GM12878 (cell line): ENCODE data around the gene SCARB1. TPM values are rescaled to one million over a fixed set of nuclear protein-coding genes. Genes with fewer than 3 reads are reported as not detected.

ENCODE experiments used
- ATAC-seq: fragments of 200-7000 bp; cut with Tn5 transposase; 3 replicates; pipeline ENCODE4 v1.9.1; 2020; ENCODE audit warnings: mild to moderate bottlenecking, moderate library complexity
- BruUV-seq: library from RNA; stranded (reverse); fragments of 400-500 nt; replicated peaks from 2 replicates; lab custom pipeline; 2021; lab: Mats Ljungman, UMichigan
- CTCF ChIA-PET: fragments of 300-600 bp; sonication (Branson Sonifier 250); formaldehyde crosslinking; extraction: SDS; loops from one replicate; lab custom pipeline; 2021; ENCODE audit warnings: inconsistent platforms; lab: Yijun Ruan, JAX
- POLR2A ChIA-PET: fragments of 350-600 bp; formaldehyde crosslinking; extraction: SDS; loops from one replicate; lab custom pipeline; 2021; ENCODE audit warnings: inconsistent platforms; lab: Charles Lee
- RAD21 ChIA-PET: fragments of 300-600 bp; sonication (Branson Sonifier 250); formaldehyde crosslinking; loops from one replicate; lab custom pipeline; 2023; ENCODE audit warnings: antibody characterized with exemption; ENCODE audit not compliant: unreplicated experiment; lab: Charles Lee
- SMC1A ChIA-PET: fragments of 300-600 bp; sonication (Branson Sonifier 250); formaldehyde crosslinking; loops from one replicate; lab custom pipeline; 2023; ENCODE audit not compliant: unreplicated experiment, uncharacterized antibody; lab: Charles Lee
- DNase-seq: peaks from one replicate; pipeline ENCODE4 v3.0.0-alpha.2; 2011; ENCODE audit warnings: low read depth, low spot score
- FAIRE-seq: peaks from 3 replicates; lab custom pipeline; 2011; peaks lifted over from hg19 to GRCh38; lab: Jason Lieb, UNC
- H2AFZ ChIP-seq: 2 replicates; pipeline ENCODE4 v1.6.0; 2011; ENCODE audit warnings: low read depth, low read length, control low read depth; ENCODE audit not compliant: control insufficient read depth
- H3K27ac ChIP-seq: 2 replicates; pipeline ENCODE4 v1.5.1; 2011; ENCODE audit warnings: control low read depth; ENCODE audit not compliant: control insufficient read depth, insufficient read depth
- H3K27me3 ChIP-seq, 2 experiments: replicated peaks in 1 of 2; 2 replicates each; pipeline versions ENCODE4 v1.6.0 to v1.6.1; 2011; ENCODE audit warnings: low read length in 1 of 2; ENCODE audit not compliant: control insufficient read depth in 2 of 2, insufficient read depth in 2 of 2
- H3K36me3 ChIP-seq, 2 experiments: 2 replicates each; pipeline ENCODE4 v1.5.1; 2011; ENCODE audit warnings: low read length in 1 of 2; ENCODE audit not compliant: control insufficient read depth in 2 of 2, insufficient read depth in 2 of 2
- H3K4me1 ChIP-seq: 2 replicates; pipeline ENCODE4 v1.6.1; 2011; ENCODE audit warnings: mild to moderate bottlenecking, low read length, moderate library complexity, mixed read lengths; ENCODE audit not compliant: control insufficient read depth, insufficient read depth
- H3K4me2 ChIP-seq: 2 replicates; pipeline ENCODE4 v1.6.0; 2011; ENCODE audit warnings: control low read depth; ENCODE audit not compliant: control insufficient read depth, insufficient read depth
- H3K4me3 ChIP-seq: fragments of 200-600 bp; sonication (generic); 2 replicates; pipeline ENCODE4 v1.5.1; 2016
- H3K79me2 ChIP-seq: 2 replicates; pipeline ENCODE4 v1.6.0; 2011; ENCODE audit warnings: low read length; ENCODE audit not compliant: control insufficient read depth, insufficient read depth
- H3K9ac ChIP-seq: 2 replicates; pipeline ENCODE4 v1.8.0; 2011; ENCODE audit warnings: low read length, control low read depth, mixed read lengths; ENCODE audit not compliant: control insufficient read depth, insufficient read depth
- H3K9me3 ChIP-seq: replicated peaks from 3 replicates; pipeline ENCODE4 v1.5.1; 2011; ENCODE audit warnings: mild to moderate bottlenecking, low read length; ENCODE audit not compliant: control insufficient read depth, insufficient read depth
- H4K20me1 ChIP-seq: 2 replicates; pipeline ENCODE4 v1.6.0; 2011; ENCODE audit not compliant: control insufficient read depth, insufficient read depth
- BCL3 ChIP-seq: IDR thresholded peaks from 2 replicates; pipeline ENCODE4 v1.6.1; 2011; ENCODE audit warnings: borderline replicate concordance, low read depth, mild to moderate bottlenecking, moderate library complexity, low read length; ENCODE audit not compliant: insufficient read depth, poor library complexity, severe bottlenecking
- CBX3 ChIP-seq: fragments of 200-600 bp; sonication (generic); IDR thresholded peaks from 2 replicates; pipeline ENCODE4 v1.6.1; 2016; ENCODE audit warnings: low read depth, borderline replicate concordance
- ESRRA ChIP-seq: IDR thresholded peaks from 2 replicates; pipeline ENCODE4 v1.6.1; 2012; ENCODE audit warnings: mild to moderate bottlenecking, low read length, improper control_type of control experiment
- IRF5 ChIP-seq: fragments of 450-650 bp; IDR thresholded peaks from 2 replicates; pipeline ENCODE4 v1.6.1; 2017; ENCODE audit warnings: borderline replicate concordance
- SREBF1 ChIP-seq: IDR thresholded peaks from 2 replicates; pipeline ENCODE4 v1.6.1; 2012; ENCODE audit warnings: mild to moderate bottlenecking, low read length
- STAT1 ChIP-seq: fragments of 450-650 bp; conservative IDR thresholded peaks from 2 replicates; pipeline ENCODE4 v1.6.1; 2014; ENCODE audit warnings: antibody characterized with exemption, mild to moderate bottlenecking
- ZBTB40 ChIP-seq: fragments of 450-650 bp; IDR thresholded peaks from 2 replicates; pipeline ENCODE4 v1.6.1; 2016; ENCODE audit warnings: mild to moderate bottlenecking, moderate library complexity, borderline replicate concordance
- WGBS: methylation state at CpG from one replicate; pipeline ENCODE4 v1.1.6; 2016; ENCODE audit warnings: low lambda C conversion rate; ENCODE audit not compliant: insufficient replicate concordance, insufficient coverage; ENCODE audit errors: missing lambda C conversion rate; 5-methylcytosine and 5-hydroxymethylcytosine counted together
- in situ Hi-C: fragments of 300-500 bp; cut with MboI; formaldehyde crosslinking; loops from 9 replicates; pipeline ENCODE4 v1.14.3; 2018; ENCODE audit warnings: mixed read lengths
- intact Hi-C: fragments of 100-400 bp; cut with micrococcal nuclease; formaldehyde crosslinking; loops from one replicate; pipeline ENCODE4 v1.14.2; 2022; ENCODE audit not compliant: unreplicated experiment
- polyA plus RNA-seq, 11 experiments: library from polyadenylated mRNA; depleted of rRNA in 4 of 11; unstranded in 6 of 11; stranded (reverse) in 5 of 11; fragments of >200 nt; fragmentation: Nextera tagmentation in 4 of 11; fragmentation: Illumina TruSeq in 1 of 11; extraction: Ambion mirVana in 4 of 11; extraction: Trizol in 1 of 11; gene quantifications; 1 replicate in 1 of 11; 2 replicates in 10 of 11; pipeline versions ENCODE4 v1.2.1 to v1.2.3, GENCODE V29; 2011 to 2016; ENCODE audit warnings: inconsistent platforms in 2 of 11, missing spikeins in 2 of 11, low read depth in 1 of 11
- total RNA-seq, 4 experiments: library from RNA; depleted of rRNA in 3 of 4; stranded (reverse); fragments of >200 nt in 3 of 4; fragmentation: Illumina TruSeq in 1 of 4; extraction: Trizol in 1 of 4; gene quantifications; 2 replicates each; pipeline versions ENCODE4 v1.2.1 to v1.2.3, GENCODE V29; 2013 to 2021
- TF ChIP-seq, protein P1 (sequence below): fragments of 450-650 bp; IDR thresholded peaks from 2 replicates; pipeline ENCODE4 v1.6.1; 2017; ENCODE audit warnings: low read depth, mild to moderate bottlenecking, moderate library complexity
- TF ChIP-seq, protein P2 (sequence below): fragments of 450-650 bp; IDR thresholded peaks from 2 replicates; pipeline ENCODE4 v1.6.1; 2018; ENCODE audit warnings: borderline replicate concordance, mild to moderate bottlenecking; ENCODE audit not compliant: partially characterized antibody

SCARB1 gene
- total and polyA plus RNA-seq, 10 of the 15 experiments (the other 5 are each of a cell fraction or from before 2014, with no cell fraction given), result 0.34 to 104 (median 63.1) TPM

DNA sequence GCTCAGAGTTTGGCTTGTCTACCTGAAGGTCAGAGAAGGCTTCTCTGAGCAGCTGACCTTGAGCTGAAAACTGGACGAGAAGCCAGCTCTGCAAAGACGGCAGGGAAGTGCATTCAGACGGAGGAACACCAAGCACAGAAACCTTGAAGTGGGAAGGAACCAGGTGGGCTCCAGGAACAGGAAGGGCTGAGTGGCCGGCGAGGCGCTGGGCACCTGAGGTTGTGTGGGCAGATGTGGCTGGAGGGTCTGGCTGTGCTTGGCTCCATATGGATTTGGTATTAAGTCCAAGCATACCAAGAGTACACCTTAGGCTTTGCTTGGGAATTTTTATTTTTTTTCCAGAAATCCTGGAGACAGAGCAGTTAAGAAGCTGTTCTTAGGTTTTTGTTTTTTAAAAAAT lies 130.6 kb downstream of the SCARB1 start (continued):
- TF ChIP-seq SREBF1, result no peak
- TF ChIP-seq IRF5, result no peak
- TF ChIP-seq STAT1, result no peak
- no peak for TF ChIP-seq BCL3
- TF ChIP-seq, protein P1, sequence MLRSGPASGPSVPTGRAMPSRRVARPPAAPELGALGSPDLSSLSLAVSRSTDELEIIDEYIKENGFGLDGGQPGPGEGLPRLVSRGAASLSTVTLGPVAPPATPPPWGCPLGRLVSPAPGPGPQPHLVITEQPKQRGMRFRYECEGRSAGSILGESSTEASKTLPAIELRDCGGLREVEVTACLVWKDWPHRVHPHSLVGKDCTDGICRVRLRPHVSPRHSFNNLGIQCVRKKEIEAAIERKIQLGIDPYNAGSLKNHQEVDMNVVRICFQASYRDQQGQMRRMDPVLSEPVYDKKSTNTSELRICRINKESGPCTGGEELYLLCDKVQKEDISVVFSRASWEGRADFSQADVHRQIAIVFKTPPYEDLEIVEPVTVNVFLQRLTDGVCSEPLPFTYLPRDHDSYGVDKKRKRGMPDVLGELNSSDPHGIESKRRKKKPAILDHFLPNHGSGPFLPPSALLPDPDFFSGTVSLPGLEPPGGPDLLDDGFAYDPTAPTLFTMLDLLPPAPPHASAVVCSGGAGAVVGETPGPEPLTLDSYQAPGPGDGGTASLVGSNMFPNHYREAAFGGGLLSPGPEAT, result no peak

GRCh38 chr12:124732275-124733075 lies 131.2 kb downstream of the SCARB1 start:
- POLR2A ChIA-PET, result no interaction called here
- Histone ChIP-seq H4K20me1 (no peaks in the 10 kb centered on the region), H3K36me3 (no peaks in the 10 kb centered on the region), H2AFZ (no peak overlapping the region), H3K9me3 (no peaks in the 10 kb centered on the region; the same call in 2 of the 3 replicates), H3K27ac (no peak overlapping the region), H3K9ac (no peak overlapping the region), H3K79me2 (no peaks in the 10 kb centered on the region), H3K4me3 (no peak overlapping the region), H3K4me1 (no peaks in the 10 kb centered on the region), H3K27me3 (no peaks in the 10 kb centered on the region), H3K4me2 (no peak overlapping the region)
- ATAC-seq (no peak), DNase-seq (no peak), FAIRE-seq (no peak)
- CTCF ChIA-PET, result no interaction called here
- RAD21 ChIA-PET, result interaction anchor here (1.1 kb wide), 1 partner anchor 8 kb away, joined by 3 read pairs; no protein-coding TSS in a partner anchor
- in situ Hi-C loops, result no loop called here
- no TSS peak for BruUV-seq
- SMC1A ChIA-PET, result interaction anchor here (0.5 to 1.8 kb wide), 2 partner anchors 50 to 52 kb away, joined by 3 read pairs; no protein-coding TSS in a partner anchor
- 48% methylated on average over 17 of the region's 17 CpGs for WGBS
- intact Hi-C loops, result no loop called here
- TF ChIP-seq ZBTB40 (no peak), ESRRA (no peak), CBX3 (no peak)
- TF ChIP-seq, protein P2, sequence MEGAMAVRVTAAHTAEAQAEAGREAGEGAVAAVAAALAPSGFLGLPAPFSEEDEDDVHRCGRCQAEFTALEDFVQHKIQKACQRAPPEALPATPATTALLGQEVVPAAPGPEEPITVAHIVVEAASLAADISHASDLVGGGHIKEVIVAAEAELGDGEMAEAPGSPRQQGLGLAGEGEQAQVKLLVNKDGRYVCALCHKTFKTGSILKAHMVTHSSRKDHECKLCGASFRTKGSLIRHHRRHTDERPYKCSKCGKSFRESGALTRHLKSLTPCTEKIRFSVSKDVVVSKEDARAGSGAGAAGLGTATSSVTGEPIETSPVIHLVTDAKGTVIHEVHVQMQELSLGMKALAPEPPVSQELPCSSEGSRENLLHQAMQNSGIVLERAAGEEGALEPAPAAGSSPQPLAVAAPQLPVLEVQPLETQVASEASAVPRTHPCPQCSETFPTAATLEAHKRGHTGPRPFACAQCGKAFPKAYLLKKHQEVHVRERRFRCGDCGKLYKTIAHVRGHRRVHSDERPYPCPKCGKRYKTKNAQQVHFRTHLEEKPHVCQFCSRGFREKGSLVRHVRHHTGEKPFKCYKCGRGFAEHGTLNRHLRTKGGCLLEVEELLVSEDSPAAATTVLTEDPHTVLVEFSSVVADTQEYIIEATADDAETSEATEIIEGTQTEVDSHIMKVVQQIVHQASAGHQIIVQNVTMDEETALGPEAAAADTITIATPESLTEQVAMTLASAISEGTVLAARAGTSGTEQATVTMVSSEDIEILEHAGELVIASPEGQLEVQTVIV, result no peak
